ENCODE data around the gene DCAF17. TPM values are rescaled to one million over a fixed set of nuclear protein-coding genes. Genes with fewer than 3 reads are reported as not detected.
"Not testable (repeated sequence)": the region's sequence is repeated elsewhere in the genome, so short reads cannot be mapped to it uniquely, and the experiment has no call there.

DCAF17 gene
- total RNA-seq, 1 donor from 2014 or later, result 23.1 TPM

GRCh38 chr2:171416009-171416926 is 17.8 kb upstream of the DCAF17 start:
- Mint-ChIP-seq H3K4me1 (peaks cover 20% of the 10 kb centered on the region), H3K4me3 (no peak overlapping the region), H3K9me3 (no peaks in the 10 kb centered on the region), H3K27ac (peak overlapping the region; percentile 4), H3K36me3 (no peaks in the 10 kb centered on the region), H3K27me3 (ENCODE audit: low read depth) (no peaks in the 10 kb centered on the region)
- TF ChIP-seq, protein P1, sequence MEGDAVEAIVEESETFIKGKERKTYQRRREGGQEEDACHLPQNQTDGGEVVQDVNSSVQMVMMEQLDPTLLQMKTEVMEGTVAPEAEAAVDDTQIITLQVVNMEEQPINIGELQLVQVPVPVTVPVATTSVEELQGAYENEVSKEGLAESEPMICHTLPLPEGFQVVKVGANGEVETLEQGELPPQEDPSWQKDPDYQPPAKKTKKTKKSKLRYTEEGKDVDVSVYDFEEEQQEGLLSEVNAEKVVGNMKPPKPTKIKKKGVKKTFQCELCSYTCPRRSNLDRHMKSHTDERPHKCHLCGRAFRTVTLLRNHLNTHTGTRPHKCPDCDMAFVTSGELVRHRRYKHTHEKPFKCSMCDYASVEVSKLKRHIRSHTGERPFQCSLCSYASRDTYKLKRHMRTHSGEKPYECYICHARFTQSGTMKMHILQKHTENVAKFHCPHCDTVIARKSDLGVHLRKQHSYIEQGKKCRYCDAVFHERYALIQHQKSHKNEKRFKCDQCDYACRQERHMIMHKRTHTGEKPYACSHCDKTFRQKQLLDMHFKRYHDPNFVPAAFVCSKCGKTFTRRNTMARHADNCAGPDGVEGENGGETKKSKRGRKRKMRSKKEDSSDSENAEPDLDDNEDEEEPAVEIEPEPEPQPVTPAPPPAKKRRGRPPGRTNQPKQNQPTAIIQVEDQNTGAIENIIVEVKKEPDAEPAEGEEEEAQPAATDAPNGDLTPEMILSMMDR (IDR thresholded peaks at IDR 0.05; ENCODE audit: unreplicated experiment), result peak; percentile 51
- peak; percentile 51 to 80 for DNase-seq (ENCODE audit: low spot score in 2 of 2, unreplicated experiment in 2 of 2)

GRCh38 chr2:171419333-171419732 is 14.7 kb upstream of the DCAF17 start:
- H3K4me3 Mint-ChIP-seq, result no peak overlapping the region
- no peaks in the 10 kb centered on the region for H3K27me3 Mint-ChIP-seq (ENCODE audit: low read depth)
- H3K9me3 Mint-ChIP-seq, result peaks cover 13% of the 10 kb centered on the region
- H3K36me3 Mint-ChIP-seq, result peaks cover 11% of the 10 kb centered on the region
- no peak overlapping the region for H3K27ac Mint-ChIP-seq
- TF ChIP-seq, protein P1 (IDR thresholded peaks at IDR 0.05; ENCODE audit: unreplicated experiment), result no peak
- peaks cover 9% of the 10 kb centered on the region for H3K4me1 Mint-ChIP-seq
- no peak for DNase-seq (ENCODE audit: low spot score in 2 of 2, unreplicated experiment in 2 of 2)

DNA sequence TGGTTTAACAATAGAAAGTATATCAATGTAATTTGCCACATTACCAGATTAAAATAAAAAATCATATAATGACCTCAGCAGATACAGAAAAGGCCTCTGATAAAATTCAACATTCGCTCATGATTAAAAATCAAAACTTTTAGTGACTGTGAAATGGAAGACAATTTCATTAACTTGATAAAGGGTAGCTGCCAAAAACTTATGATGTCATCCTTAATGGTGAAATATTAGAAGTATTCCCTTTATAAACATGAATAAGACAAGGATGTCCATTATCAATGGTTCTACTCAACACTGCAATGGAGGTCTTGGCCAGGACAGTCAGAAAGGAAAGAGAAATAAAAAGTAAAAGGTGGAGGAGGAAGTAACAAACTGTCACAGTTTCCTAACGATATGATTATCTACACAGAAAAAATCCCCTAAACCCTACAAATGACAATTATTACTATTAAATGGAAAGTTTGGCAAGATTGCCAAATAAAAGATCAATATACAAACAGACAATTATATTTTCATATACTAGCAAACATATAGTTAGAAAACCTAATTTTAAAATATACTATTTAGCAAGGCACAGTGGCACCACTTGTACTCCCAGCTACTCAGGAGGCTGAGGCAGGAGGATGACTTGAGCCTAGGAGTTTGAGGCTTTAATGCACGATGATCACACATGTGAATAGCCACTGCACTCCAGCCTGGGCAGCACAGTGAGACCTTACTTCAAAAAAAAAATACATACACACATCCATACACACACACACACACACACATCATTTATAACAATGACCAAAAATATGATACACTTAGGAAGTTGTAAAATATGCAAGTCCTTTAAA is 13.1 kb upstream of the DCAF17 start:
- DNase-seq (ENCODE audit: low spot score in 2 of 2, unreplicated experiment in 2 of 2), result no peak
- no peak overlapping the region for H3K4me3 Mint-ChIP-seq
- peaks cover 24% of the 10 kb centered on the region for H3K36me3 Mint-ChIP-seq
- TF ChIP-seq, protein P1 (IDR thresholded peaks at IDR 0.05; ENCODE audit: unreplicated experiment), result no peak
- peaks cover 26% of the 10 kb centered on the region for H3K9me3 Mint-ChIP-seq
- H3K4me1 Mint-ChIP-seq, result peaks cover 3% of the 10 kb centered on the region
- no peak overlapping the region for H3K27ac Mint-ChIP-seq
- H3K27me3 Mint-ChIP-seq (ENCODE audit: low read depth), result no peaks in the 10 kb centered on the region

DNA sequence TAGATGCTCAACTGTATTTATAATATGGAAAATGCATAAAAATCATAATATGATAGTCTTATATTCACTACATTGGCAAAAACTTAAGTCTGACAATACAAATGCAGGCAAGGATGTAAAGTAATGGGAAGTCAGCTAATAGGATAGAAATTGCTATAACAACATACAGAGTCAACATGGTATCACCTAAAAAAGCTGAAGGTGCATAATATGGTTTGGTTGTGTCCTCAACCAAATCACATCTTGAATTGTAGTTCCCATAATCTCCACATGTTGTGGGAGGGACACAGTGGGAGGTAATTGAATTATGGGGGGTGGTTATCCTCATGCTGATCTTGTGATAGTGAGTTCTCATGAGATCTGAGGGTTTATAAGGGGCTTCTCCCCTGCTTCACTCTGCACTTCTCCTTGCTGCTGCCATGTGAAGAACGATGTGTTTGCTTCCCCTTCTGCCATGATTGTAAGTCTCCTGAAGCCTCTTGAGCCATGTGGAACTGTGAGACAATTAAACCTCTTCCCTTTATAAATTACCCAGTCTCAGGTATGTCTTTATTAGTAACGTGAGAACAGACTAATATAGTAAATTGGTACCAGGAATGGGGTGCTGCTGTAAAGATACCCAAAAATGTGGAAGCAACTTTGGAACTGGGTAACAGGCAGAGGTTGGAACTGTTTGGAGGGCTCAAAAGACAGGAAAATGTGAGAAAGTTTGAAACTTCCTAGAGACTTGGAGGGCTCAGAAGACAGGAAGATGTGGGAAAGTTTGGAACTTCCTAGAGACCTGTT is 11.1 kb upstream of the DCAF17 start:
- H3K27me3 Mint-ChIP-seq (ENCODE audit: low read depth); H3K4me1 Mint-ChIP-seq; H3K4me3 Mint-ChIP-seq; DNase-seq (ENCODE audit: low spot score in 2 of 2, unreplicated experiment in 2 of 2); H3K27ac Mint-ChIP-seq: not testable (repeated sequence)
- peaks cover 27% of the 10 kb centered on the region for H3K36me3 Mint-ChIP-seq
- H3K9me3 Mint-ChIP-seq, result peaks cover 26% of the 10 kb centered on the region

DNA sequence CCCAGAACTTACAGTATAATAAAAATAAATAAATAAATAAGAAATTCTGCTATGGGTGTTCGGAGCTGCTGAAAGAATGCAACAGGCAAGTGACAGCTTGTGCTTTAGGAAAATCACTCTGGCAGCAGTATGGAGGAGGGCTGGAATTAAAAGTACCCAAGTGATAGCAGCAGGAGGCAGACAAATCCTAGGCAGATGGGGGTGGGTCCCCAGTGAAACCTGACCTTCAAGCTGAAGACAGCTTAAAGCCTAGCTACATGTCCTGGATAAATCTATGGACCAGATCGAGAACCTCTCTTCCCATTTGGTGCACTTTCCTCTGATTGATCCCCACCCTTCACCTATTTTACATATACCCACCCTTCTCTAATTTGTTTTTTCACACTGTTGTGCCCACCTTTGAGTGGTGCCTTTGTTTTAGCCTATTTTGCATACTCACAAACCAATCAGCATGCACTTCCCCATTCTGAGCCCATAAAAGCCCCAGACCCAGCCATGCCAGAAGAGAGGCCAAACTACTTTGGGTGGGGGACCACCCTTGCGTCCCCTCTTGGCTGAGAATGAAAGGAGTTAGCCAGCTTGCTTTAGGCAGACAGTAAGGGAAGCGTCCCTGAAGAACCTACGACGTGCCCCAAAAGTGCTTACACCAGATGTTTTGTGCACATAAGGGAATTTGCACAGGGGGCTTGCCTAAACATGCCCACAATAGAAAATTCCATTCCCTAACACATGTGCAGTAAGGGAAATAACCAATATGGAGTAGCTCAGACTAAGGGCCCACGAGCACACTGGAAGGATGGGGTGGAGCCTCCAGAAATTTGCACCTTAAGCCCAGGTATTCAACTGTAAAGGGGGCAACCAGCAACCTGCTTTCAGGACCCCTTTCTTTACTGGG is 3.3 kb upstream of the DCAF17 start:
- TF ChIP-seq, protein P1 (IDR thresholded peaks at IDR 0.05; ENCODE audit: unreplicated experiment), result no peak
- H3K27ac Mint-ChIP-seq, result peak overlapping the region; percentile 69
- peaks cover 36% of the 10 kb centered on the region for H3K4me1 Mint-ChIP-seq
- H3K36me3 Mint-ChIP-seq, result peaks cover 3% of the 10 kb centered on the region
- H3K9me3 Mint-ChIP-seq, result no peaks in the 10 kb centered on the region
- no peaks in the 10 kb centered on the region for H3K27me3 Mint-ChIP-seq (ENCODE audit: low read depth)
- H3K4me3 Mint-ChIP-seq, result no peak overlapping the region
- DNase-seq (ENCODE audit: low spot score in 2 of 2, unreplicated experiment in 2 of 2), result no peak
